IMR-90 (cell line): ENCODE results near the gene AGR3. TPM values are rescaled to one million over a fixed set of nuclear protein-coding genes. Genes with fewer than 3 reads are reported as not detected.

Experiments used
- ATAC-seq: fragments of 200-7000 bp; cut with Tn5 transposase; 2 replicates; pipeline ENCODE4 v1.9.1; 2020; ENCODE audit warnings: low read depth, mild to moderate bottlenecking, moderate library complexity
- BruUV-seq: library from RNA; stranded (reverse); fragments of 400-500 nt; replicated peaks from 2 replicates; lab custom pipeline; 2021; lab: Mats Ljungman, UMichigan
- CTCF ChIA-PET: fragments of 300-600 bp; formaldehyde crosslinking; extraction: SDS; loops from one replicate; lab custom pipeline; 2021; ENCODE audit warnings: antibody characterized with exemption; lab: Yijun Ruan, JAX
- POLR2A ChIA-PET: fragments of 300-600 bp; sonication (Branson Sonifier 250); formaldehyde crosslinking; loops from one replicate; lab custom pipeline; 2022; ENCODE audit warnings: antibody characterized with exemption; ENCODE audit not compliant: unreplicated experiment; lab: Charles Lee
- DNase-seq: peaks from one replicate; pipeline ENCODE4 v3.0.0; 2013
- H2AFZ ChIP-seq: replicated peaks from 2 replicates; pipeline ENCODE3; 2013; ENCODE audit warnings: low read length, mild to moderate bottlenecking; ENCODE audit not compliant: poor library complexity
- H2AK5ac ChIP-seq: 2 replicates; pipeline ENCODE4 v1.6.1; 2013; ENCODE audit warnings: low read depth, low read length, inconsistent platforms
- H2AK9ac ChIP-seq: replicated peaks from 2 replicates; pipeline ENCODE3; 2013; ENCODE audit warnings: mild to moderate bottlenecking, low read depth, low read length, moderate library complexity; ENCODE audit not compliant: poor library complexity
- H2BK120ac ChIP-seq: 2 replicates; pipeline ENCODE4 v1.6.1; 2013; ENCODE audit warnings: low read depth, low read length, inconsistent platforms
- H2BK15ac ChIP-seq: 3 replicates; pipeline ENCODE4 v1.6.1; 2013; ENCODE audit warnings: low read depth, low read length, inconsistent platforms
- H2BK20ac ChIP-seq: 2 replicates; pipeline ENCODE4 v1.6.1; 2013; ENCODE audit warnings: low read depth, mild to moderate bottlenecking, inconsistent platforms, low read length, moderate library complexity
- H2BK5ac ChIP-seq: 2 replicates; pipeline ENCODE4 v1.6.1; 2013; ENCODE audit warnings: mild to moderate bottlenecking, low read depth, low read length, inconsistent platforms; ENCODE audit not compliant: poor library complexity, severe bottlenecking
- H3K14ac ChIP-seq: replicated peaks from 2 replicates; pipeline ENCODE4 v1.6.1; 2013; ENCODE audit warnings: low read depth, low read length, inconsistent platforms
- H3K18ac ChIP-seq: 2 replicates; pipeline ENCODE4 v1.6.1; 2013; ENCODE audit warnings: low read depth, low read length, control low read depth
- H3K23ac ChIP-seq: 2 replicates; pipeline ENCODE4 v1.6.1; 2013; ENCODE audit warnings: low read depth, low read length, inconsistent platforms
- H3K27ac ChIP-seq: 2 replicates; pipeline ENCODE4 v1.5.1; 2013; ENCODE audit warnings: mild to moderate bottlenecking, control low read depth, low read length; ENCODE audit not compliant: insufficient read depth
- H3K27me3 ChIP-seq: 2 replicates; pipeline ENCODE4 v1.6.1; 2013; ENCODE audit warnings: low read length; ENCODE audit not compliant: control insufficient read depth, insufficient read depth
- H3K36me3 ChIP-seq: 2 replicates; pipeline ENCODE4 v1.6.1; 2013; ENCODE audit warnings: low read length, mixed read lengths; ENCODE audit not compliant: control insufficient read depth, insufficient read depth
- H3K4ac ChIP-seq: 2 replicates; pipeline ENCODE4 v1.6.1; 2013; ENCODE audit warnings: low read depth, low read length, inconsistent platforms
- H3K4me1 ChIP-seq: 2 replicates; pipeline ENCODE4 v1.6.1; 2013; ENCODE audit warnings: low read length, mixed read lengths; ENCODE audit not compliant: control insufficient read depth, insufficient read depth
- H3K4me2 ChIP-seq: 2 replicates; pipeline ENCODE4 v1.6.1; 2013; ENCODE audit warnings: low read depth, mild to moderate bottlenecking, control low read depth, low read length, moderate library complexity
- H3K4me3 ChIP-seq: 2 replicates; pipeline ENCODE4 v1.5.1; 2013; ENCODE audit warnings: low read depth, mild to moderate bottlenecking, control low read depth, low read length, moderate library complexity; ENCODE audit not compliant: insufficient read depth
- H3K56ac ChIP-seq: 2 replicates; pipeline ENCODE4 v1.6.1; 2013; ENCODE audit warnings: low read length, inconsistent platforms; ENCODE audit not compliant: insufficient read depth; ENCODE audit errors: extremely low read depth
- H3K79me1 ChIP-seq, 2 experiments: 2 replicates each; pipeline ENCODE4 v1.6.1; 2013; ENCODE audit warnings: low read length in 2 of 2, inconsistent platforms in 1 of 2, low read depth in 1 of 2
- H3K9ac ChIP-seq: 2 replicates; pipeline ENCODE4 v1.6.1; 2013; ENCODE audit warnings: low read depth, low read length, control low read depth
- H3K9me1 ChIP-seq: 2 replicates; pipeline ENCODE4 v1.6.1; 2013; ENCODE audit warnings: low read length, inconsistent platforms; ENCODE audit not compliant: insufficient read depth
- H3K9me3 ChIP-seq: 2 replicates; pipeline ENCODE4 v1.6.1; 2013; ENCODE audit warnings: low read length; ENCODE audit not compliant: control insufficient read depth, insufficient read depth
- H4K20me1 ChIP-seq: 2 replicates; pipeline ENCODE4 v1.6.1; 2013; ENCODE audit warnings: low read length, inconsistent platforms; ENCODE audit not compliant: insufficient read depth
- H4K5ac ChIP-seq: 2 replicates; pipeline ENCODE4 v1.6.1; 2013; ENCODE audit warnings: mild to moderate bottlenecking, low read depth, low read length, control low read depth
- H4K8ac ChIP-seq, 2 experiments: 2 replicates each; pipeline ENCODE4 v1.6.1; 2013; ENCODE audit warnings: low read depth in 2 of 2, low read length in 2 of 2, control low read depth in 1 of 2, inconsistent platforms in 1 of 2
- H4K91ac ChIP-seq: 2 replicates; pipeline ENCODE4 v1.6.1; 2013; ENCODE audit warnings: low read depth, low read length, inconsistent platforms; ENCODE audit not compliant: insufficient read depth
- BHLHE40 ChIP-seq: fragments of 150-350 bp; IDR thresholded peaks from 2 replicates; pipeline ENCODE4 v1.6.1; 2016; ENCODE audit warnings: mild to moderate bottlenecking, low read depth, low read length
- CEBPB ChIP-seq: IDR thresholded peaks from 2 replicates; pipeline ENCODE4 v1.6.1; 2012; ENCODE audit warnings: low read depth, low read length, improper control_type of control experiment
- CHD1 ChIP-seq: IDR thresholded peaks from 2 replicates; pipeline ENCODE4 v1.6.1; 2012; ENCODE audit warnings: low read depth, low read length, improper control_type of control experiment
- CTCF ChIP-seq: conservative IDR thresholded peaks from 2 replicates; pipeline ENCODE4 v1.5.1; 2012; ENCODE audit warnings: mild to moderate bottlenecking, low read depth, low read length, improper control_type of control experiment
- ELK1 ChIP-seq: fragments of 150-350 bp; IDR thresholded peaks from 2 replicates; pipeline ENCODE4 v1.6.1; 2016; ENCODE audit warnings: low read depth, mild to moderate bottlenecking, low read length, moderate library complexity, borderline replicate concordance
- FOS ChIP-seq: fragments of 150-350 bp; IDR thresholded peaks from 2 replicates; pipeline ENCODE4 v1.6.1; 2016; ENCODE audit warnings: low read depth, low read length
- MAFK ChIP-seq: IDR thresholded peaks from 2 replicates; pipeline ENCODE4 v1.6.1; 2012; ENCODE audit warnings: low read depth, low read length, improper control_type of control experiment
- MAZ ChIP-seq: IDR thresholded peaks from 2 replicates; pipeline ENCODE4 v1.6.1; 2012; ENCODE audit warnings: low read depth, mild to moderate bottlenecking, low read length, improper control_type of control experiment, moderate library complexity, borderline replicate concordance
- MXI1 ChIP-seq: IDR thresholded peaks from 2 replicates; pipeline ENCODE4 v1.6.1; 2012; ENCODE audit warnings: low read depth, mild to moderate bottlenecking, low read length, moderate library complexity, borderline replicate concordance
- NFE2L2 ChIP-seq: fragments of 150-350 bp; IDR thresholded peaks from 2 replicates; pipeline ENCODE4 v1.6.1; 2016; ENCODE audit warnings: low read depth, mild to moderate bottlenecking, low read length
- POLR2A ChIP-seq: IDR thresholded peaks from 2 replicates; pipeline ENCODE4 v1.6.1; 2012; ENCODE audit warnings: mild to moderate bottlenecking, low read depth, low read length
- RAD21 ChIP-seq: IDR thresholded peaks from 2 replicates; pipeline ENCODE4 v1.6.1; 2012; ENCODE audit warnings: low read length, improper control_type of control experiment
- RCOR1 ChIP-seq: IDR thresholded peaks from 2 replicates; pipeline ENCODE4 v1.6.1; 2012; ENCODE audit warnings: mild to moderate bottlenecking, low read length, improper control_type of control experiment; ENCODE audit not compliant: insufficient replicate concordance
- RFX5 ChIP-seq: IDR thresholded peaks from 2 replicates; pipeline ENCODE4 v1.8.0; 2012; ENCODE audit warnings: low read depth, mild to moderate bottlenecking, low read length, moderate library complexity
- SMC3 ChIP-seq: fragments of 150-350 bp; IDR thresholded peaks from 2 replicates; pipeline ENCODE4 v1.6.1; 2016; ENCODE audit warnings: low read depth, mild to moderate bottlenecking, antibody characterized with exemption, low read length, moderate library complexity
- USF2 ChIP-seq: fragments of 150-350 bp; IDR thresholded peaks from 2 replicates; pipeline ENCODE4 v1.6.1; 2017; ENCODE audit warnings: mild to moderate bottlenecking, antibody characterized with exemption, low read length, low read depth
- WGBS, 2 experiments: methylation state at CpG; one replicate each; pipeline versions ENCODE4 v1.1.5 to v1.1.7; 2013; ENCODE audit warnings: missing lambda C conversion rate in 2 of 2; ENCODE audit not compliant: insufficient read length in 1 of 2; ENCODE audit errors: extremely low coverage in 2 of 2; 5-methylcytosine and 5-hydroxymethylcytosine counted together
- dilution Hi-C: fragments of 300-500 bp; cut with HindIII; formaldehyde crosslinking; loops from one replicate; pipeline ENCODE4 v1.14.3; 2018; ENCODE audit warnings: low sequenced_read_pairs; ENCODE audit not compliant: unreplicated experiment
- in situ Hi-C: fragments of 300-500 bp; cut with MboI; formaldehyde crosslinking; loops from 3 replicates; pipeline ENCODE4 v1.14.3; 2019; ENCODE audit warnings: low sequenced_read_pairs, inconsistent platforms, mixed read lengths
- intact Hi-C: fragments of 100-400 bp; cut with micrococcal nuclease; formaldehyde crosslinking; loops from 2 replicates; pipeline ENCODE4 v1.10.0; 2022
- polyA plus RNA-seq, 3 experiments: library from polyadenylated mRNA; depleted of rRNA; stranded (reverse); fragments of >200 nt; gene quantifications; 2 replicates each; pipeline ENCODE4 v1.2.3, GENCODE V29; 2012; ENCODE audit warnings: low replicate concordance in 1 of 3
- total RNA-seq: library from RNA; depleted of rRNA; stranded (reverse); fragments of >200 nt; gene quantifications from 2 replicates; pipeline ENCODE4 v1.2.3, GENCODE V29; 2012

Gene AGR3
- total and polyA plus RNA-seq, 2 of the 4 experiments (the other 2 are of a cell fraction), result not detected

- H3K9me3 ChIP-seq, result no peaks in the 10 kb centered on the region
- ATAC-seq (no peak), DNase-seq (no peak)
- no peak overlapping the region for H3K27ac ChIP-seq
- H2AK9ac ChIP-seq, result no peak overlapping the region
- dilution Hi-C loops, result no loop called here
- no peak for TF ChIP-seq MXI1
- TF ChIP-seq ELK1, result no peak
- TF ChIP-seq RFX5, result no peak
- TF ChIP-seq BHLHE40, result no peak
- TF ChIP-seq CHD1, result no peak
- TF ChIP-seq MAZ, result no peak
- no peak for TF ChIP-seq RCOR1
- TF ChIP-seq CTCF, result no peak
- TF ChIP-seq MAFK, result no peak
- TF ChIP-seq SMC3, result no peak
- no peak for TF ChIP-seq RAD21
- TF ChIP-seq FOS, result no peak
- no peak for TF ChIP-seq USF2
- no peak for TF ChIP-seq CEBPB
- no peak for TF ChIP-seq NFE2L2
- no peak for TF ChIP-seq POLR2A
- no peak overlapping the region for H4K5ac ChIP-seq
- no peaks in the 10 kb centered on the region for H3K9me1 ChIP-seq
- H3K14ac ChIP-seq, result no peak overlapping the region
- no peaks in the 10 kb centered on the region for H3K36me3 ChIP-seq
- no peak overlapping the region for H3K4me3 ChIP-seq
- intact Hi-C loops, result no loop called here
- in situ Hi-C loops, result no loop called here
- no peak overlapping the region for H3K56ac ChIP-seq
- no peak overlapping the region for H2AK5ac ChIP-seq
- BruUV-seq, result no TSS peak
- no peak overlapping the region for H3K9ac ChIP-seq
- no peak overlapping the region for H2AFZ ChIP-seq
- H3K79me1 ChIP-seq, result no peaks in the 10 kb centered on the region
- H3K27me3 ChIP-seq, result no peaks in the 10 kb centered on the region
- H4K20me1 ChIP-seq, result no peaks in the 10 kb centered on the region
- H2BK15ac ChIP-seq, result no peak overlapping the region
- no peak overlapping the region for H3K23ac ChIP-seq
- WGBS, 2 experiments, result no CpG with 5 or more reads among the region's 3 CpGs
- H3K4me2 ChIP-seq, result no peak overlapping the region
- H4K91ac ChIP-seq, result no peak overlapping the region
- H2BK120ac ChIP-seq, result no peak overlapping the region
- H3K4me1 ChIP-seq, result peaks cover 2% of the 10 kb centered on the region; the same call in 1 of the 2 replicates
- ChIA-PET POLR2A (interaction anchor here (0.5 kb wide), 1 partner anchor 1651 kb away, joined by 3 read pairs; no protein-coding TSS in a partner anchor), CTCF (interaction anchor here (0.6 kb wide), 1 partner anchor 160 kb away, joined by 3 read pairs; no protein-coding TSS in a partner anchor)
- H2BK5ac ChIP-seq, result no peak overlapping the region
- no peak overlapping the region for H4K8ac ChIP-seq
- no peak overlapping the region for H3K4ac ChIP-seq
- H3K18ac ChIP-seq, result no peak overlapping the region
- no peak overlapping the region for H2BK20ac ChIP-seq
Observed at GRCh38 chr7:16822029-16822428, 59.8 kb downstream of the AGR3 start.
